SK-N-SH (cell line): ENCODE measurements around the gene CCN6. TPM values are rescaled to one million over a fixed set of nuclear protein-coding genes. Genes with fewer than 3 reads are reported as not detected.
"Not testable (repeated sequence)": the region's sequence is repeated elsewhere in the genome, so short reads cannot be mapped to it uniquely, and the experiment has no call there.

ENCODE experiments used
- CTCF ChIA-PET: fragments of 300-600, 350-600 bp; formaldehyde crosslinking; extraction: SDS; loops from one replicate; lab custom pipeline; 2021; lab: Yijun Ruan, JAX
- POLR2A ChIA-PET: fragments of 350-600 bp; sonication (Branson Sonifier 250); formaldehyde crosslinking; extraction: SDS; loops from one replicate; lab custom pipeline; 2020; ENCODE audit warnings: antibody characterized with exemption, inconsistent platforms; lab: Yijun Ruan, JAX
- DNase-seq: peaks from one replicate; pipeline ENCODE4 v3.0.0; 2012
- H2AFZ ChIP-seq: fragments of 200-600 bp; sonication (generic); 2 replicates; pipeline ENCODE4 v1.8.1; 2016; ENCODE audit warnings: antibody characterized with exemption, mild to moderate bottlenecking, low read depth
- H3F3A ChIP-seq: fragments of 200-600 bp; sonication (generic); replicated peaks from 2 replicates; pipeline ENCODE3; 2016; ENCODE audit warnings: antibody characterized with exemption, mild to moderate bottlenecking; ENCODE audit not compliant: insufficient read depth
- H3K27ac ChIP-seq, 2 experiments: fragments of 200-500 bp in 1 of 2; fragments of 200-600 bp in 1 of 2; sonication (Bioruptor generic) in 1 of 2; sonication (generic), shearing (Covaris generic) in 1 of 2; 2 replicates each; pipeline versions ENCODE4 v1.5.1 to v1.6.1; 2014 to 2016; ENCODE audit warnings: low read depth in 2 of 2, inconsistent platforms in 1 of 2, low read length in 1 of 2, mild to moderate bottlenecking in 1 of 2, mixed read lengths in 1 of 2
- H3K27me3 ChIP-seq: fragments of 200-600 bp; sonication (generic), shearing (Covaris generic); 2 replicates; pipeline ENCODE4 v1.6.1; 2016; ENCODE audit warnings: mixed run types; ENCODE audit not compliant: insufficient read depth
- H3K36me3 ChIP-seq, 2 experiments: fragments of 200-500 bp in 1 of 2; fragments of 200-600 bp in 1 of 2; sonication (Bioruptor generic) in 1 of 2; sonication (generic) in 1 of 2; replicated peaks in 1 of 2; 2 replicates each; pipeline versions ENCODE3 to v1.5.1; 2014 to 2016; ENCODE audit warnings: low read length in 1 of 2, mild to moderate bottlenecking in 1 of 2; ENCODE audit not compliant: insufficient read depth in 2 of 2, control insufficient read depth in 1 of 2
- H3K4me1 ChIP-seq, 2 experiments: fragments of 200-500 bp in 1 of 2; fragments of 200-600 bp in 1 of 2; sonication (Bioruptor generic) in 1 of 2; sonication (generic), shearing (Covaris generic) in 1 of 2; 2 replicates each; pipeline versions ENCODE4 v1.5.1 to v1.6.1; 2014 to 2016; ENCODE audit warnings: low read depth in 1 of 2, low read length in 1 of 2, mixed run types in 1 of 2; ENCODE audit not compliant: insufficient read depth in 2 of 2, control insufficient read depth in 1 of 2
- H3K4me2 ChIP-seq: fragments of 200-600 bp; sonication (generic), shearing (Covaris generic); 2 replicates; pipeline ENCODE4 v1.6.1; 2017; ENCODE audit warnings: mixed run types
- H3K4me3 ChIP-seq, 2 experiments: fragments of 200-500 bp in 1 of 2; fragments of 200-600 bp in 1 of 2; sonication (Bioruptor generic) in 1 of 2; sonication (generic), shearing (Covaris generic) in 1 of 2; 2 replicates each; pipeline versions ENCODE4 v1.5.1 to v1.8.1; 2014 to 2016; ENCODE audit warnings: low read depth in 2 of 2, inconsistent platforms in 1 of 2, low read length in 1 of 2, mild to moderate bottlenecking in 1 of 2, mixed read lengths in 1 of 2, moderate library complexity in 1 of 2
- H3K79me2 ChIP-seq: fragments of 200-600 bp; sonication (generic); 2 replicates; pipeline ENCODE4 v1.8.1; 2017; ENCODE audit warnings: mild to moderate bottlenecking; ENCODE audit not compliant: insufficient read depth
- H3K9ac ChIP-seq: fragments of 200-600 bp; sonication (generic); 2 replicates; pipeline ENCODE4 v1.6.1; 2017; ENCODE audit warnings: mixed run types
- H3K9me2 ChIP-seq: fragments of 200-600 bp; sonication (generic); 2 replicates; pipeline ENCODE4 v1.6.1; 2017; ENCODE audit warnings: mixed run types
- H3K9me3 ChIP-seq: fragments of 200-600 bp; sonication (generic); 2 replicates; pipeline ENCODE4 v1.6.1; 2017; ENCODE audit warnings: mixed run types, mild to moderate bottlenecking, moderate library complexity
- H4K20me1 ChIP-seq: fragments of 200-600 bp; sonication (generic); 2 replicates; pipeline ENCODE4 v1.6.1; 2017; ENCODE audit warnings: mild to moderate bottlenecking, mixed run types; ENCODE audit not compliant: insufficient read depth
- CHD2 ChIP-seq: fragments of 150-350 bp; IDR thresholded peaks from 2 replicates; pipeline ENCODE4 v1.6.1; 2018; ENCODE audit warnings: low read length; ENCODE audit not compliant: partially characterized antibody
- EZH2phosphoT487 ChIP-seq: fragments of 200-600 bp; sonication (generic); IDR thresholded peaks from 2 replicates; pipeline ENCODE4 v1.6.1; 2017; ENCODE audit warnings: low read depth, mixed run types, mild to moderate bottlenecking, antibody characterized with exemption, moderate library complexity, borderline replicate concordance
- FOXM1 ChIP-seq: IDR thresholded peaks from 2 replicates; pipeline ENCODE4 v1.4.0; 2012; ENCODE audit warnings: low read depth, mild to moderate bottlenecking
- GABPA ChIP-seq: IDR thresholded peaks from 2 replicates; pipeline ENCODE4 v1.4.0; 2012; ENCODE audit warnings: low read depth, mild to moderate bottlenecking
- GATA2 ChIP-seq: sonication (generic); formaldehyde crosslinking; IDR thresholded peaks from 2 replicates; pipeline ENCODE4 v1.5.0; 2020; ENCODE audit warnings: mild to moderate bottlenecking, missing genetic modification reagents
- IRF3 ChIP-seq: fragments of 150-350 bp; IDR thresholded peaks from 2 replicates; pipeline ENCODE4 v1.6.1; 2016; ENCODE audit warnings: mild to moderate bottlenecking, low read depth, low read length
- JUND ChIP-seq: IDR thresholded peaks from 2 replicates; pipeline ENCODE4 v1.4.0; 2012
- MAX ChIP-seq: IDR thresholded peaks from 2 replicates; pipeline ENCODE4 v1.4.0; 2012; ENCODE audit warnings: low read depth
- MEF2A ChIP-seq: IDR thresholded peaks from 2 replicates; pipeline ENCODE4 v1.4.0; 2012; ENCODE audit warnings: low read depth, borderline replicate concordance
- MXI1 ChIP-seq: IDR thresholded peaks from 2 replicates; pipeline ENCODE4 v1.6.1; 2012; ENCODE audit warnings: mild to moderate bottlenecking, low read depth, low read length, improper control_type of control experiment
- REST ChIP-seq: IDR thresholded peaks from 2 replicates; pipeline ENCODE4 v1.6.1; 2012; ENCODE audit warnings: mild to moderate bottlenecking, low read depth, low read length, moderate library complexity
- TEAD4 ChIP-seq: IDR thresholded peaks from 2 replicates; pipeline ENCODE4 v1.4.0; 2012; ENCODE audit warnings: mild to moderate bottlenecking, borderline replicate concordance; ENCODE audit not compliant: insufficient read depth
- WGBS: methylation state at CpG from one replicate; pipeline ENCODE4 v1.1.6; 2017; ENCODE audit warnings: low lambda C conversion rate; 5-methylcytosine and 5-hydroxymethylcytosine counted together
- polyA plus RNA-seq, 3 experiments: library from polyadenylated mRNA; depleted of rRNA; stranded (reverse); fragments of >200 nt; gene quantifications; 2 replicates each; pipeline ENCODE4 v1.2.3, GENCODE V29; 2012
- TF ChIP-seq, protein P1 (sequence below): fragments of 150-350 bp; IDR thresholded peaks from 2 replicates; pipeline ENCODE4 v1.6.1; 2017; ENCODE audit warnings: antibody characterized with exemption, low read length, low read depth, borderline replicate concordance

CCN6 gene
- polyA plus RNA-seq, 1 of the 3 experiments (the other 2 are of a cell fraction) = not detected

DNA sequence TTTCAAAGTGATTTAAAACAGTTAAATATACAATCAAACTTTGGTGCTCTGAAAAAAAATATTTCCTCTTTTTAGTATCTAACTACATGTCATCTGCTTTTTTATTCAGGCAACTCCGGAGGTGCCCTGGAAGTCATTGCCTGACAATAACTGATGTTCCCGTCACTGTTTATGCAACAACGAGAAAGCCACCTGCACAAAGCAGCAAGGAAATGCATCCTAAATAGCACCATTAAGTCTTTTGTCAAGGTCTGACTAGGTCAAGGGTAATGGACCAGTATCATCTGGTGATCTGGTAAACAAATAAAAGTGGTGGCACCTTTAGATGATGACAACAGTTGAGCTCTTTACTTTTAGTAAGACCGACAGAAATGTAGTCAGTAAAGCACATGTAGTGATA lies 46.7 kb downstream of the CCN6 start:
- no peak for DNase-seq
- H3K9ac ChIP-seq = no peak overlapping the region
- TF ChIP-seq GABPA (no peak), MEF2A (no peak), JUND (no peak), GATA2 (CRISPR knock-in tag) (no peak), IRF3 (no peak), REST (no peak), MAX (no peak), MXI1 (no peak), EZH2phosphoT487 (no peak), TEAD4 (no peak), FOXM1 (no peak), CHD2 (no peak)
- TF ChIP-seq, protein P1, sequence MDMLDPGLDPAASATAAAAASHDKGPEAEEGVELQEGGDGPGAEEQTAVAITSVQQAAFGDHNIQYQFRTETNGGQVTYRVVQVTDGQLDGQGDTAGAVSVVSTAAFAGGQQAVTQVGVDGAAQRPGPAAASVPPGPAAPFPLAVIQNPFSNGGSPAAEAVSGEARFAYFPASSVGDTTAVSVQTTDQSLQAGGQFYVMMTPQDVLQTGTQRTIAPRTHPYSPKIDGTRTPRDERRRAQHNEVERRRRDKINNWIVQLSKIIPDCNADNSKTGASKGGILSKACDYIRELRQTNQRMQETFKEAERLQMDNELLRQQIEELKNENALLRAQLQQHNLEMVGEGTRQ = no peak
- 95% methylated on average over 4 of the region's 4 CpGs for WGBS
- H3K27ac ChIP-seq = no peak overlapping the region
- CTCF ChIA-PET = no interaction called here
- H3K36me3 ChIP-seq = peaks cover 16 to 31% of the 10 kb centered on the region in 2 experiments
- H3F3A ChIP-seq = no peaks in the 10 kb centered on the region
- H3K4me3 ChIP-seq = no peak overlapping the region
- H3K79me2 ChIP-seq = no peaks in the 10 kb centered on the region; the same call in 1 of the 2 replicates
- H2AFZ ChIP-seq = no peak overlapping the region
- H3K9me2 ChIP-seq = no peaks in the 10 kb centered on the region
- H3K9me3 ChIP-seq = no peaks in the 10 kb centered on the region
- no peaks in the 10 kb centered on the region for H4K20me1 ChIP-seq
- H3K4me1 ChIP-seq = no peaks in the 10 kb centered on the region
- H3K27me3 ChIP-seq = no peaks in the 10 kb centered on the region
- H3K4me2 ChIP-seq = no peak overlapping the region
- POLR2A ChIA-PET = no interaction called here

- WGBS = 83% methylated on average over 2 of the region's 2 CpGs
- H3K36me3 ChIP-seq = peaks cover 18% of the 10 kb centered on the region in 2 experiments
- H3F3A ChIP-seq, H3K27ac ChIP-seq, H3K9me2 ChIP-seq, POLR2A ChIA-PET, H2AFZ ChIP-seq, H3K9me3 ChIP-seq, CTCF ChIA-PET, H3K4me1 ChIP-seq, H3K9ac ChIP-seq, H3K79me2 ChIP-seq, H3K27me3 ChIP-seq, DNase-seq, H3K4me3 ChIP-seq, H4K20me1 ChIP-seq, H3K4me2 ChIP-seq: not testable (repeated sequence)
Observed at GRCh38 chr6:112106026-112106425, 52.1 kb downstream of the CCN6 start.
